Measurements from ENCODE around the gene PEA15. TPM values are rescaled to one million over a fixed set of nuclear protein-coding genes. Genes with fewer than 3 reads are reported as not detected.

The PEA15 gene
- total RNA-seq, 2 donors from 2014 or later: 299 to 410 TPM

GRCh38 chr1:160226623-160227022 is 21.4 kb downstream of the PEA15 start:
- DNase-seq (ENCODE audit: low spot score): no peak
- intact Hi-C loops (cut with DNase I): no loop called here

- intact Hi-C loops (cut with DNase I): no loop called here
- no peak for DNase-seq (ENCODE audit: low spot score)
Observed at GRCh38 chr1:160227034-160227433, 21.9 kb downstream of the PEA15 start.

- intact Hi-C loops (cut with DNase I): no loop called here
- no peak for DNase-seq (ENCODE audit: low spot score)
Observed at GRCh38 chr1:160227561-160227960, 22.4 kb downstream of the PEA15 start.

- DNase-seq (ENCODE audit: low spot score): no peak
- intact Hi-C loops (cut with DNase I): no loop called here
Observed at GRCh38 chr1:160228431-160228830, 23.2 kb downstream of the PEA15 start.

DNA sequence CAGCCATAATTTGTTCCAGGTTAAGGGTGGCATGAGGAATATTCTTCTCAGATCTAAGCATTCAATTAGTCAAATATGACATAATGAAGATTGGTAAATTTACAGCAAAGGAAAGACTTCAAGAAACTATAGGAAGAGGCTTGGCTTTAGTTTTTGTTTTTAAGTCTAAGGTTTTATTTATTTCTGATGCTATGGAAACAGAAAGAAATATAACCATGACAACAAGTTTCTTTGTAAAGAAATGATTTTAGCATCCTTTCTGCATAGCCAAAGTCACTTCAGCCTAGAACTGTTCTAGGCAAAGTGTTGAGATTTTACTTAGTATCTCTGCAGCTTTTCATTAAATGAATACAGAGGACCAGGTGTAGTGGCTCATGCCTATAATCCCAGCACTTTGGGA is 27.7 kb downstream of the PEA15 start:
- intact Hi-C loops (cut with DNase I): no loop called here
- no peak for DNase-seq (ENCODE audit: low spot score)

GRCh38 chr1:160236806-160237205 is 31.6 kb downstream of the PEA15 start:
- intact Hi-C loops (cut with DNase I): no loop called here
- DNase-seq (ENCODE audit: low spot score): no peak

DNA sequence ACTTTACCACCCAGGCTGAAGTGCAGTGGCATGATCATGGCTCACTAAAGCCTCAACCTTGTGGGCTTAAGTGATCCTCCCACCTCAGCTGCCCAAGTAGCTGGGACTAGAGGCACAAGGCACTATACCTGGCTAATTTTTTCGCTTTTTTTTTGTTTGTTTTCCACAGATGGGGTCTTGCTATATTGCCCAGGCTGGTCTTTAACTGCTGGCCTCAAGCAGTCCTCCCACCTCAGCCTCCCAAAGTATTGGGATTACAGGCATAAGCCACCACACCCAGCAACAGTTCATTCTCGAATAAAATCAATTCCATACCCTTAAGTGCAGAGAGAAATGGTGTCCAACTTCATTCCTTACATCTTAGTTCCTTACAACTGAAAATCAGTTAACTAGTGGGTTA is 32.4 kb downstream of the PEA15 start:
- intact Hi-C loops (cut with DNase I): no loop called here

GRCh38 chr1:160238408-160238807 is 33.2 kb downstream of the PEA15 start:
- intact Hi-C loops (cut with DNase I): no loop called here
- no peak for DNase-seq (ENCODE audit: low spot score)

More for the DNA sequence above, 32.4 kb downstream of the PEA15 start:
- no peak for DNase-seq (ENCODE audit: low spot score)

GRCh38 chr1:160239582-160240299 is 34.6 kb downstream of the PEA15 start:
- intact Hi-C loops (cut with DNase I): loop anchor here in 1 of 2 donors (10.0 kb wide), 1 partner anchor 135 kb away; no protein-coding TSS in a partner anchor
- no peak for DNase-seq (ENCODE audit: low spot score)

DNA sequence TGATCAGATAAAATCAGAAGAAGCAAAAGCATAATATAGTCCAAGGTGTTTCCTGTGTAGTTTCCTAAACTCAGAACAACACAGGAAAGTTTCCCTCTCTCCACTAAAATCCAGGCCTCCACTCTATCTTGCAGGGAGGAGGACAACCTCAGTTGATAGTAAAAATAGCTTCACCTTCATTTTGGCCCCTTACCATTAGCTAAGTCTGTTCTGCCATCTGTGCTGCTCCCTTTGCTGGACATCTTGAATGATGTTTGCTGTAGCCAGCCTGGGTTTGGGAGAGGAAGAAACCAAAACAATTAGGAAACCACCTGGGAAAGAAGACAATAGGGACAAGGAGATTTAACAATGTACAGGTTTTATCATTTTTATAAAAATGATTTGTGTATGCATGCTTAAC is 38.6 kb downstream of the PEA15 start:
- DNase-seq (ENCODE audit: low spot score): no peak
- intact Hi-C loops (cut with DNase I): loop anchor here in 1 of 2 donors (10.0 kb wide), 1 partner anchor 139 kb away; no protein-coding TSS in a partner anchor

DNA sequence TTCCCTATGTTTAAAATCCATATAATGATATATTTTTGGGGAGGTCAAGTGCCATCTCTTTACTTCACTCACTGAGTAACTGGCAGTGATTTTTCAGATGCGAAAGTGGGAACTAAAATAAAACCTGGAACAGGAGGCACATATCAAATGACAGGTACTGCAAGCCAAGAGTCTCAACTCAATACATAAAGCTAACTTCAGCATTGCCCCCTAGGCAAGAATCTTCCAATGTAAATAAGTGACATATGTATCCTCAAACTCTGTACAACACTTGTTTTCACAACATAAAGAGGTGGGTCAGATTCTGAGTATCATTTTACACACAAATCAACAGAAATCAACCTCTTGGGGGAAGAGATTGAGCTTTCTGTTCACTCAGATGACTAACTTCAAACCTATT is 39.0 kb downstream of the PEA15 start:
- DNase-seq (ENCODE audit: low spot score): no peak
- intact Hi-C loops (cut with DNase I): loop anchor here in 1 of 2 donors (10.0 kb wide), 1 partner anchor 139 kb away; no protein-coding TSS in a partner anchor

DNA sequence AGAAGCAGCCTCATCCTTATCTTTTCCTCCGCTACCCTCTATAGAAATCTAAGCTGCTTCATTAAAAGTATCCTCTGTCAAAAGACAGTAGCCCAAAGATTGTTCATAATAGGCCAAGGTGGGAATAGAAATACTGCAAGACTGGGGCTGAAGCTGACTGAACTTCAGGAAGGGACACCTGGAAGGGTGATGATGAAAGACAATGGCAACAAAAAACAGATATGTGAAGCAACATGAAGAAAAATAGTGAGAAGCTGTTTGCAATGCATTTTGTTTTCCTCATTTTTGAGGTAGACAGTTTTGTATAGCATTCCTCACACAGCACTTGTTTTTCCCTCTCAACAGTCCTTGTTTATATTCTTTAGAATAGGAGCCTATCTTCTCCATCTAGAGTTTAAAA is 40.2 kb downstream of the PEA15 start:
- intact Hi-C loops (cut with DNase I): loop anchor here in 1 of 2 donors (10.0 kb wide), 1 partner anchor 141 kb away; no protein-coding TSS in a partner anchor
- no peak for DNase-seq (ENCODE audit: low spot score)

DNA sequence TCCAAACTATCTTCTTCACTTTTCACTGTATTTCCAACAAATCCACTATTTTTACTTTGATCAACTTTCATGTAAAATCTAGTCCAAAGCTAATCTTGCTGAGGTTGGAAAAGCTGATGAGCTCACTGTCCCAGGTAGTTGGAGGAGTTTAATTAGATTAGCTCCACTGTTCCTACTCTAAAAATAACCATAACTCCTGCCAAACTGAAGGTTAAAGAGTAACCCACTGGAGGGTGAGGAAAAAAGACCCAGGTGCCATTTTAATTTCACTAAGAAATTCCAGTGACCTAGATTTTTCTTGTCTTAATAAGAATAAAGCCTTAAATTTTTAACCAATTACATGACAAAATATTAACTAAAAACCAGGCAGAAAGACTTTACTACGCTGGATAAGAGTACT is 41.9 kb downstream of the PEA15 start:
- intact Hi-C loops (cut with DNase I): loop anchor here in 1 of 2 donors (10.0 kb wide), 1 partner anchor 142 kb away; no protein-coding TSS in a partner anchor
- DNase-seq (ENCODE audit: low spot score): no peak

DNA sequence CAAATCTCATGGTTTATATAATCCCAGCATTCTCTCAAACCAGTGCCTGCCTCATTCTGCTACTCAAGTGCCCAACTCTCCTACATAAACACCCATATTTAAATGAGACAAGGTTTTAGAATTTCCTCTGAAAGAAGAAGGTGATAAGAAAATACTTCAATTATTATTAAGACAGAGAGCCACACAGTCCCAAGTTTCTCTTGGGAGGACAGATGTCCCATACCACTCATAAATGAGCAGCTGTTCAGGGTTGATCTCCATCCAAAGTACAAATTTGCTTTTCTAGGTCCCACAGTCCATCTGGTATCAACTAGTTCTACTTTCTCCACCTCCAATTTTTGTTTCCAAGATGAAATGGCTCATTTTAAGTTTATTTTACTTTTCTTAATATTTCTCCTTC is 45.8 kb downstream of the PEA15 start:
- no peak for DNase-seq (ENCODE audit: low spot score)
- intact Hi-C loops (cut with DNase I): loop anchor here (10.0 kb wide), 2 partner anchors 56 to 146 kb away; partner anchors contain the start of gene CASQ1 (in 2 of the 2)

DNA sequence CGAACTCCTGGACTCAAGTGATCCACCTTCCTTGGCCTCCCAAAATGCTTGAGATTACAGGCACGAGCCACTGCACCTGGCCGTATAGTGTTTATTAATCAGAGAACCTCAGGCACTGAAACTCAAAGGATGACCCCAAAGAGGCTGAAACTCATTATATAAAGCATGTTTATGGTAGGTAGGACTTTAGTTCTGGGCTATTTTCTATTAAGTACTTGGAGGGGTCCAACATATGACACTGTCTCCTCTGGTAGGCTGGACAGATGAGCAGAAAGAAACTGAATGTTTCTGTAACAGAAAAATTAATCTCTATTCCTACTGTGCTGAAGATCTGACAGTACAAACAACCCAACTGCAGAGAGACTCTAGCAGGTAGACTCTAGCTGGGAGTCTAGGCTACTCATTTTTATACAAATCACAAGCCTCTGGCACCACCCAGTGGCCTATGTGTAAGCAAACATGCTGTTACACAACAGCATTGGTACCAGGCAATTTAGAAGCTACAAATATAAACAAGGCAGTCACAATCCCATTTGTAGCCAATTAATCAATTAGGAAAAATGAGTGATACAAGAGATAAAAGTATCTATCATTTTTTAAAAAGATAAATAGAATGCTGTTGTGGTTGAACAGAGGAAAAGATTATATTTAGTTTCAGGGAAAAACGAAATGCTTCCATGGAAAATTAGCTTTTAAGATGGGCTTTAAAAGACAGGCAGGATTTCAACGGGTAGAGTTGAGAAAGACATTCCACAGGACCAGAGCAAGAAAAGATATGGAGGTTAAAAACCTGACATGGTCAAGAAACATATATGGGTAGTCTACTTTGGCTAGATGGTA is 46.7 kb downstream of the PEA15 start:
- intact Hi-C loops (cut with DNase I): loop anchor here (10.0 kb wide), 2 partner anchors 57 to 147 kb away; partner anchors contain the start of gene CASQ1 (in 2 of the 2)
- DNase-seq (ENCODE audit: low spot score): no peak

DNA sequence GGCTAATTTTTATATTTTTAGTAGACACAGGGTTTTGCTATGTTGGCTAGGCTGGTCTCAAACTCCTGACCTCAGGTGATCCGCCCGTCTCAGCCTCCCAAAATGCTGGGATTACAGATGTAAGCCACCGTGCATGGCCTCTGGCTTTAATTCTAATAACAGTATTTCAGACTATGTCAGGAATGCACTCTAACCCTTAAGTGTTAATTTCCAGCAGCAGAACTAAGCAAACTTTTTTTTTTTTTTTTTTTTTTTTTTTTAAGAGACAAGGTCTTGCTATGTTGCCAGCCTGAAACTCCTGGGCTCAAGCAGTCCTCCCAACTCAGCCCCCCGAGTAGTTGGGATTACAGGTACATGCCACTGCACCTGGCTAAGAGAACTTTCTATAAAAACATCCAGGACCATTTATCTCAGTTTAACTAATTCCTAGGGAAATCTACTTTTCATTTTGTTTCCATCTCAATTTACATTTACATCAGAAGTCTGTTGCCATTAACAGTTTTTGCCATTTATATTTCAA is 50.7 kb downstream of the PEA15 start:
- DNase-seq (ENCODE audit: low spot score): no peak
- intact Hi-C loops (cut with DNase I): loop anchor here (10.0 kb wide), 2 partner anchors 61 to 151 kb away; partner anchors contain the start of gene CASQ1 (in 2 of the 2)

DNA sequence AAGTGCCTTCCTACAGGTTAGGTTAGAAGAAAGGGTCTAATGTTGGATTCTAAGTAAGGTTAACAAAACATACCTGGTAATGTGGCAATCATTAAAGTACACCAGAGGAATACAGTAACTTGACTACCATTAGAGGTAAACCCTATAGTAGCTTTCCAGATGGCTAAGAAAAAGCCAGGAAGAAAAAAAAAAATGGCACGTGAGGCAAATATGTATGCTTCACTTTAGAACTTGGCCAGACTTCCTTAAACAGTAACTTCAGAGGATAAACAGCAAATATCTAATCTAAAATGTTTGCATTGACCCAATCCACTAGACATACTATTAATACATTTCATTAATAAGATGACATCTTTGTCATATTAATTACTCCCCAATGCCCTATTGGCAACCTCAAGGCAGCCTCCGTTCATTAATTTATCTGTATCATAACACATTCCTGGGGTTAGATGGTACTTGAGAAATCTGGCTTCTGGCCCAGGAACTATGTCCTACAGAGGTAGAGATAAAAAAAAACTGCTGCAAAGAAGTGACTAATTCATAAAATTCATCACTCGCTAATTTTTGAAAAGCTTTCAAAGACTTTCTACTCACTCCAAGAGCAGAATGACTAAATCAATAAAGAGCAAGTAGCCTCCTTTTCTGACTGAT is 51.3 kb downstream of the PEA15 start:
- intact Hi-C loops (cut with DNase I): loop anchor here (10.0 kb wide), 2 partner anchors 62 to 152 kb away; partner anchors contain the start of gene CASQ1 (in 2 of the 2)
- DNase-seq (ENCODE audit: low spot score): no peak

DNA sequence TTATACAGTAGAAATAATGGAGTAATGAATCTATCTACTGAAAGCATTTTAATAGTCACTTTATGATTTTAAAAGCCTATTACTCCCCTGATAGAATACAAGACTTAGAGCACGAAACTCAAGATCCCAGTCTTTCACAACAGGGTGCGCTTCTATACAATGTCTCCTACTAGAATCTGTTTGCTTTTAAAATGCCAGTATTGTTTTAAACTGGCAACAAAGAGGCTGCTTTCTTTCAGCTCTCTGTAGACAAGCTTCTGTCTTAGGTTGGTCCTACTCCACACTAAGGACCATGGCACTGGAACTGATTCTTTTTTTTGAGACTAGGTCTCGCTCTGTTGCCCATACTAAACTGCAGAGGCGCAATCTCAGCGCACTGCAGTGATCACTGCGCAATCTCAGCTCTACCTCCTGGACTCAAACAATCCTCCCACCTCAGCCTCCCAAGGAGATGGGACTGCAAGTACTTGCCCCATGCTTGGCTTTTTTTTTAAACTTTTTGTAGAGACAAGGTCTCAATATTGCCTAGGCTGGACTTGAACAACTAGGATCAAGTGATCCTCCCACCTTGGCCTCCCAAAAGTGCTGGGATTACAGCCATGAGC is 52.3 kb downstream of the PEA15 start:
- intact Hi-C loops (cut with DNase I): loop anchor here (10.0 kb wide), 2 partner anchors 63 to 153 kb away; partner anchors contain the start of gene CASQ1 (in 2 of the 2)
- no peak for DNase-seq (ENCODE audit: low spot score)

All from posterior vena cava (tissue), 2 donors.